Trophoblast cell (in vitro differentiated cells and primary cell): Measurements from ENCODE around the gene ATXN1.

Experiments used
- DNase-seq, 2 donors: peaks; one replicate each; pipeline ENCODE4 v3.0.0-alpha.2; 2016
- H2AFZ ChIP-seq: 2 replicates; pipeline ENCODE4 v1.6.1; 2013; ENCODE audit warnings: low read length, moderate library complexity, mild to moderate bottlenecking; ENCODE audit not compliant: insufficient read depth, poor library complexity
- H2AK5ac ChIP-seq: 2 replicates; pipeline ENCODE4 v1.6.1; 2013; ENCODE audit warnings: mild to moderate bottlenecking, low read length
- H2BK120ac ChIP-seq: 2 replicates; pipeline ENCODE4 v1.6.1; 2013; ENCODE audit warnings: low read length, mild to moderate bottlenecking, moderate library complexity; ENCODE audit not compliant: insufficient read depth, poor library complexity
- H2BK12ac ChIP-seq: 2 replicates; pipeline ENCODE4 v1.6.1; 2013; ENCODE audit warnings: mild to moderate bottlenecking, low read length, moderate library complexity
- H2BK5ac ChIP-seq: 2 replicates; pipeline ENCODE4 v1.6.1; 2013; ENCODE audit warnings: low read length, low read depth, moderate library complexity, mild to moderate bottlenecking; ENCODE audit not compliant: poor library complexity
- H3K14ac ChIP-seq: 2 replicates; pipeline ENCODE4 v1.6.1; 2013; ENCODE audit warnings: mild to moderate bottlenecking, low read length
- H3K18ac ChIP-seq: 2 replicates; pipeline ENCODE4 v1.6.1; 2013; ENCODE audit warnings: mild to moderate bottlenecking, low read length
- H3K23ac ChIP-seq: 2 replicates; pipeline ENCODE4 v1.6.1; 2013; ENCODE audit warnings: low read length
- H3K27ac ChIP-seq: 2 replicates; pipeline ENCODE4 v1.5.1; 2013; ENCODE audit warnings: low read depth, mild to moderate bottlenecking, inconsistent platforms, low read length, moderate library complexity
- H3K27me3 ChIP-seq: 2 replicates; pipeline ENCODE4 v1.6.1; 2013; ENCODE audit warnings: inconsistent platforms, mild to moderate bottlenecking, low read length, moderate library complexity; ENCODE audit not compliant: insufficient read depth
- H3K36me3 ChIP-seq, 2 experiments: 1 replicate in 1 of 2; 2 replicates in 1 of 2; pipeline ENCODE4 v1.6.1; 2013; ENCODE audit warnings: low read length in 2 of 2, mild to moderate bottlenecking in 2 of 2, moderate library complexity in 1 of 2; ENCODE audit not compliant: insufficient read depth in 2 of 2, control insufficient read depth in 1 of 2
- H3K4ac ChIP-seq: 2 replicates; pipeline ENCODE4 v1.6.1; 2013; ENCODE audit warnings: low read depth, mild to moderate bottlenecking, low read length, moderate library complexity
- H3K4me1 ChIP-seq, 2 experiments: 1 replicate in 1 of 2; 2 replicates in 1 of 2; pipeline ENCODE4 v1.6.1; 2013; ENCODE audit warnings: low read length in 2 of 2, mild to moderate bottlenecking in 2 of 2, moderate library complexity in 1 of 2; ENCODE audit not compliant: insufficient read depth in 2 of 2, control insufficient read depth in 1 of 2
- H3K4me2 ChIP-seq: 2 replicates; pipeline ENCODE4 v1.6.1; 2013; ENCODE audit warnings: inconsistent platforms, mild to moderate bottlenecking, low read length, moderate library complexity
- H3K4me3 ChIP-seq: 2 replicates; pipeline ENCODE4 v1.5.1; 2013; ENCODE audit warnings: mild to moderate bottlenecking, low read depth, low read length, inconsistent platforms
- H3K79me1 ChIP-seq: one replicate; pipeline ENCODE4 v1.6.1; 2013; ENCODE audit warnings: low read length
- H3K79me2 ChIP-seq: 2 replicates; pipeline ENCODE4 v1.6.1; 2013; ENCODE audit warnings: low read length, mild to moderate bottlenecking; ENCODE audit not compliant: control insufficient read depth, insufficient read depth, poor library complexity
- H3K9ac ChIP-seq: 2 replicates; pipeline ENCODE4 v1.6.1; 2013; ENCODE audit warnings: mild to moderate bottlenecking, low read length
- H3K9me3 ChIP-seq: 2 replicates; pipeline ENCODE4 v1.6.1; 2013; ENCODE audit warnings: low read depth, mild to moderate bottlenecking, control low read depth, inconsistent platforms, low read length; ENCODE audit not compliant: insufficient read depth
- H4K12ac ChIP-seq: 2 replicates; pipeline ENCODE4 v1.6.1; 2013; ENCODE audit warnings: low read depth, mild to moderate bottlenecking, low read length, moderate library complexity
- H4K8ac ChIP-seq: 2 replicates; pipeline ENCODE4 v1.6.1; 2013; ENCODE audit warnings: low read depth, mild to moderate bottlenecking, low read length, moderate library complexity
- H4K91ac ChIP-seq: one replicate; pipeline ENCODE4 v1.6.1; 2013; ENCODE audit warnings: low read depth, mild to moderate bottlenecking, low read length, moderate library complexity
- WGBS: extraction: QIAGEN DNeasy Blood & Tissue Kit; methylation state at CpG from one replicate; pipeline ENCODE4 v1.1.7; 2013; ENCODE audit warnings: missing lambda C conversion rate; ENCODE audit not compliant: insufficient read length, insufficient coverage; ENCODE audit errors: extremely low coverage; 5-methylcytosine and 5-hydroxymethylcytosine counted together

ATXN1 gene

DNA sequence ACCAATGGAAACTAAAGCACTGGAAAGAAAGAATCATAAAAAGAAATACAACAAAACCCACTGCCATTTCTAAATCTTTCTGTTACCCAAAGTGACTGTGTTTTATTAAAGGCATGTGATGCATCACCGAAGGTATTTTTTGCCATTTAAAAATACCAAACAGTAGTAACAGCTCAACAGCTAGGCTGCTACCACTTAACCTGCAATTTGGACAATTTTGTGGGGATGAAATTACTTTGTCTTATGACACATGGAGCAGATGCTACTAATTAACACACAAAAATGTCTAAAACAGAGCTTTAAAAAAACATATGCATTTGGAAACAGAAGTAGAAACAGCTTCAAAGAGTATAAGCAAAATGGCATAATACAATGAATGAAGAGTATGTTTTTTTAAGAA is 97.4 kb downstream of the ATXN1 start:
- Histone ChIP-seq H3K18ac (no peak overlapping the region), H4K8ac (no peak overlapping the region), H3K9ac (no peak overlapping the region), H2BK5ac (no peak overlapping the region), H3K27me3 (no peaks in the 10 kb centered on the region), H3K9me3 (peaks cover 2% of the 10 kb centered on the region), H2AFZ (no peak overlapping the region), H4K91ac (no peak overlapping the region), H3K79me1 (no peaks in the 10 kb centered on the region), H3K4ac (no peak overlapping the region), H2BK120ac (no peak overlapping the region), H2AK5ac (no peak overlapping the region), H3K14ac (no peak overlapping the region), H3K27ac (no peak overlapping the region), H3K4me1 (no peaks in the 10 kb centered on the region), H2BK12ac (no peak overlapping the region), H3K79me2 (no peaks in the 10 kb centered on the region), H3K36me3 (no peaks in the 10 kb centered on the region), H3K4me2 (no peak overlapping the region), H3K4me3 (no peak overlapping the region), H4K12ac (no peak overlapping the region), H3K23ac (no peak overlapping the region)
- DNase-seq, result no peak
- WGBS, result no CpG with 5 or more reads among the region's 1 CpG

GRCh38 chr6:16660157-16660497 is 101.1 kb downstream of the ATXN1 start:
- Histone ChIP-seq H2AFZ (no peak overlapping the region), H3K9ac (no peak overlapping the region), H3K4ac (no peak overlapping the region), H3K4me3 (no peak overlapping the region), H3K23ac (no peak overlapping the region), H3K79me1 (no peaks in the 10 kb centered on the region), H2BK5ac (no peak overlapping the region), H4K91ac (no peak overlapping the region), H4K8ac (no peak overlapping the region), H3K27ac (no peak overlapping the region), H3K79me2 (no peaks in the 10 kb centered on the region), H3K27me3 (no peaks in the 10 kb centered on the region), H3K18ac (no peak overlapping the region), H3K4me2 (no peak overlapping the region), H2BK12ac (no peak overlapping the region), H3K14ac (no peak overlapping the region), H3K4me1 (no peaks in the 10 kb centered on the region), H4K12ac (no peak overlapping the region), H3K9me3 (peaks cover 2% of the 10 kb centered on the region), H2AK5ac (no peak overlapping the region), H2BK120ac (no peak overlapping the region), H3K36me3 (peaks cover 1 to 3% of the 10 kb centered on the region in 2 experiments)
- no peak for DNase-seq
- WGBS, result 100% methylated on average over 1 of the region's 1 CpG

DNA sequence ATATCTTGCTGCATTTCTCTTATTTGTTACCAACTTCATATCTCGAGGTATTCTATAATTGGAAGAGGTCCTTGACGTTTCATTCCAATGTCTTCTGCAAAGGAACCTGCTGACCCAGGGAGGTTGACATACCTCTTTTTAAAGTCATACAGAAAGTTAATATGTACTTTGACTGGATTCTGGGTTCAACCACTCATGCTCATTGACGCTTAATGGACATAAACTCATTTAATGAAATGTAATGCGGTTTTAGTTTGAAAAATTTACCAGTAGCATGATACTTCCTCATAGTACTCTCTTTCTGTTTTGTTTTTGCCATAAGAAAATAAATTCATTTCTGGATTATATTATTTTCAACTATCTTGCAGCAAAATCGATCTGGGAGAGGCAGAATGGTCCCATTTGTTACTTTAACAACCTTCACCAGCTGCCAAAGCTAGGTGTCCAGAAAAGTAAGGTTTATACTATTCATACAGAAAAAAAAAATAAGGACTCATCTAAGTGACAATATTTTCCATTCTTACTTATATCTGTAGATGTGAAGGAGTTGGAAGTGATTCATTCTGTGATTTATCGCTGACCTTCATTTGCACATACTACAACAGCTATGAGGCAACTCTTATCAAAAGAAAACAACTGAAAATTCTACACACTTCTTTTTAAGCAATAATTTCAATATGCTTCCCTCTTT is 101.6 kb downstream of the ATXN1 start:
- Histone ChIP-seq H2AK5ac (no peak overlapping the region), H3K79me1 (no peaks in the 10 kb centered on the region), H4K8ac (no peak overlapping the region), H3K79me2 (no peaks in the 10 kb centered on the region), H3K18ac (no peak overlapping the region), H2BK12ac (no peak overlapping the region), H3K4me2 (no peak overlapping the region), H3K9me3 (peaks cover 2% of the 10 kb centered on the region), H3K4ac (no peak overlapping the region), H3K23ac (no peak overlapping the region), H3K27ac (no peak overlapping the region), H3K27me3 (no peaks in the 10 kb centered on the region), H3K4me3 (no peak overlapping the region), H3K9ac (no peak overlapping the region), H3K36me3 (peaks cover 3% of the 10 kb centered on the region in 2 experiments), H2BK5ac (no peak overlapping the region), H3K4me1 (no peaks in the 10 kb centered on the region), H2BK120ac (no peak overlapping the region), H2AFZ (no peak overlapping the region), H4K91ac (no peak overlapping the region), H3K14ac (no peak overlapping the region), H4K12ac (no peak overlapping the region)
- no CpG with 5 or more reads among the region's 6 CpGs for WGBS
- no peak for DNase-seq

DNA sequence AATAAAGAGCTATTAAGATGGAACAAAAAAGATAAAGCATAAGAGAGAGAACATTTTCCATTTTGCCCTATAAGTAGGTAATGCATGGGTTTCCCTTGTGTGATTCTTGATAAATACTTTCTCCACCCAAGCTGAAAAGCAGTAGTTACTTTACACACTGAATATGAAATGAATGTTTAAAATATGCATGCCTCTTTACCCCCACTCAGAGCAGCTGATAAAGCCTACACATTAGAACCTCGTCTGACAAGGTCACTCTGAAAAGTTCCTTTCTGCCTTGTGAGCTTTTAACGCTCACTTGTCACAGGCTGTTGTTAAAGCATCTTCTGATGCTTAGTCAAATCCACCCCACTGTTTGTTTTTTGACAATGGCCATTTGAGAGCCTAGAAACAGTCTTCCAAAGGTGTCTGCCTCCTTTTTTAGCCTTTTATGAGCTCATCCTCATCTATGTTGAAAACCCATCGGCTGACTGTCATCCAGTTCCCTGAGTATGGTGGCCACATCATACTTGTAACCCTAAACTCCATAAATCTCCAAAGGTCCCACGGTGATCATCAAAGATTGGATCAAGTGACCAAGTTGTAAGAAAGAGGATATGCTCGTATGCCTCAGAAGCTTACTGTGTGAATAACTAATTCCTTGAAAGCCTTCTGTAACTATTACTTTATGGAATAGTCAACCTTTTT is 102.8 kb downstream of the ATXN1 start:
- no peak for DNase-seq
- Histone ChIP-seq H2BK5ac (no peak overlapping the region), H2BK120ac (no peak overlapping the region), H2BK12ac (no peak overlapping the region), H4K12ac (no peak overlapping the region), H3K4me3 (no peak overlapping the region), H3K4ac (no peak overlapping the region), H4K8ac (no peak overlapping the region), H3K36me3 (peaks cover 3% of the 10 kb centered on the region in 2 experiments), H3K9me3 (peaks cover 2% of the 10 kb centered on the region), H3K4me2 (no peak overlapping the region), H3K27ac (no peak overlapping the region), H4K91ac (no peak overlapping the region), H3K4me1 (no peaks in the 10 kb centered on the region), H3K14ac (no peak overlapping the region), H3K18ac (no peak overlapping the region), H3K27me3 (no peaks in the 10 kb centered on the region), H3K23ac (no peak overlapping the region), H2AFZ (no peak overlapping the region), H3K9ac (no peak overlapping the region), H3K79me1 (no peaks in the 10 kb centered on the region), H3K79me2 (no peaks in the 10 kb centered on the region), H2AK5ac (no peak overlapping the region)
- WGBS, result no CpG with 5 or more reads among the region's 5 CpGs
